ENCODE measurements around the gene POLA2. TPM values are rescaled to one million over a fixed set of nuclear protein-coding genes. Genes with fewer than 3 reads are reported as not detected.

POLA2 gene, protein sequence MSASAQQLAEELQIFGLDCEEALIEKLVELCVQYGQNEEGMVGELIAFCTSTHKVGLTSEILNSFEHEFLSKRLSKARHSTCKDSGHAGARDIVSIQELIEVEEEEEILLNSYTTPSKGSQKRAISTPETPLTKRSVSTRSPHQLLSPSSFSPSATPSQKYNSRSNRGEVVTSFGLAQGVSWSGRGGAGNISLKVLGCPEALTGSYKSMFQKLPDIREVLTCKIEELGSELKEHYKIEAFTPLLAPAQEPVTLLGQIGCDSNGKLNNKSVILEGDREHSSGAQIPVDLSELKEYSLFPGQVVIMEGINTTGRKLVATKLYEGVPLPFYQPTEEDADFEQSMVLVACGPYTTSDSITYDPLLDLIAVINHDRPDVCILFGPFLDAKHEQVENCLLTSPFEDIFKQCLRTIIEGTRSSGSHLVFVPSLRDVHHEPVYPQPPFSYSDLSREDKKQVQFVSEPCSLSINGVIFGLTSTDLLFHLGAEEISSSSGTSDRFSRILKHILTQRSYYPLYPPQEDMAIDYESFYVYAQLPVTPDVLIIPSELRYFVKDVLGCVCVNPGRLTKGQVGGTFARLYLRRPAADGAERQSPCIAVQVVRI
- total RNA-seq: 1 to 10 TPM; 7.2 to 9.1 TPM
- polyA plus RNA-seq (ENCODE audit: insufficient read length in 2 of 2): 10 to 100 TPM in 1 of 2 donors, 1 to 10 TPM in 1; 9.7 to 16.2 TPM
- long read RNA-seq, donor 1, partial matches to known transcripts: 0 of 1 reads
- long read RNA-seq, donor 1, other reads (novel, unspliced or antisense): 0 of 1 reads
- long read RNA-seq, donor 2, partial matches to known transcripts: 0 of 1 reads
- long read RNA-seq, donor 2, other reads (novel, unspliced or antisense): 0 of 1 reads
- long read RNA-seq, donor 3, partial matches to known transcripts: 0 of 3 reads
- long read RNA-seq, donor 3, other reads (novel, unspliced or antisense): 0 of 3 reads
- long read RNA-seq, donor 4: 0 reads

DNA sequence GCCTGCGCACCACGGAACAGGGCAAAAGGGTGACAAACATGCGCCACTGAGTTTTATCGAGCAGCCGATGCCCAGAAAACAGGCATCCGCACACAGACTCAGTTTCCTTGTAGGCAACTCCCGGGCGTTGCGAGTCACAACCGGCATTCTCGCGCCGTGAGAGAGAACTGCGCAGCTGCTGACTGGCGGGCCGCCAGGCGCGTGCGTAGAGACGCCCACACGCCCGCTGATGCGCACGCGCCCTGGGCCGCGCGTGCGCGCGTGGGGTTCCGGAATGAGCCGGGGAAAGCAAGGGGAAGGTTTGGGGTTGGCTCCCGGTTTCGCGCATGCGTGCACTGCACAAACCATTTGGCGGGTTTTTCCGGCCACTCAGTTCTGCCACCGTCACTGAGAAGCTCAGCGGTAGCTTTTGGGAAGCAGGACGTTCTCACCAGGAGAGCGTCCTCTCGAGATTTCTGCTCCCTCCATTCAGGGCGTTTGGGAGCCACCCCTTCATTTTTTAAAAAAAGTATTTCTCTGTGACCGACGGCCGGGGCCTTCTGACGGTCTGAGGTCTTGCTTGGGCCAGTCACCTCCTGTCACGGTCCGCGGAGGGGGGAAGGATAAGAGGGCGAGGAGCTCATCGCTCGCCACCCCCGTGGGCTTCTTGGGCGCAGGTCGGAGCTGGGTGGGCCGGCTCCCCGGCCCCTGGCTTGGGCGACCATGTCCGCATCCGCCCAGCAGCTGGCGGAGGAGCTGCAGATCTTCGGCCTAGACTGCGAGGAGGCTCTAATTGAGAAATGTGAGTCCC, at the start of gene POLA2:
Gene POLA2, plus strand, starts transcription at position 372 of the 790 bp plus-strand sequence. Its CDS starts 331 bp downstream, at position 703.
- H3K4me3 ChIP-seq (ENCODE audit: low read depth, low read length): peak within 1 kb of the TSS; percentile 82
- peak within 1 kb of the TSS; percentile 79 for H3K27ac ChIP-seq (ENCODE audit: low read depth, low read length)
- H3K9me3 ChIP-seq (ENCODE audit: control insufficient read depth, insufficient read depth, low read length): no peaks in the 10 kb centered on the region
- peak; percentile 95 to 99 (median 97) for DNase-seq (ENCODE audit: low read depth in 4 of 6, low spot score in 6 of 6)
- peaks cover 14% of the 10 kb centered on the region for H3K4me1 ChIP-seq (ENCODE audit: control insufficient read depth, insufficient read depth, low read length)
- WGBS (ENCODE audit: insufficient coverage): under 1% methylated on average over 65 of the region's 66 CpGs
- H3K36me3 ChIP-seq (ENCODE audit: control insufficient read depth, insufficient read depth, low read length): no peaks in the 10 kb centered on the region
- H3K27me3 ChIP-seq (ENCODE audit: control insufficient read depth, insufficient read depth, low read length): no peaks in the 10 kb centered on the region

- H3K36me3 ChIP-seq (ENCODE audit: control insufficient read depth, insufficient read depth, low read length): peaks cover 61% of the 10 kb centered on the region
Observed at GRCh38 chr11:65212226-65212801, 49.4 kb upstream of the POLA2 start.

GRCh38 chr11:65213322-65214211, 48.2 kb upstream of the POLA2 start:
- no peak overlapping the region for H3K27ac ChIP-seq (ENCODE audit: low read depth, low read length)
- H3K4me1 ChIP-seq (ENCODE audit: control insufficient read depth, insufficient read depth, low read length): peaks cover 3% of the 10 kb centered on the region
- H3K36me3 ChIP-seq (ENCODE audit: control insufficient read depth, insufficient read depth, low read length): peaks cover 52% of the 10 kb centered on the region
- WGBS (ENCODE audit: insufficient coverage): 46% methylated on average over 20 of the region's 26 CpGs
- H3K27me3 ChIP-seq (ENCODE audit: control insufficient read depth, insufficient read depth, low read length): no peaks in the 10 kb centered on the region
- no peak overlapping the region for H3K4me3 ChIP-seq (ENCODE audit: low read depth, low read length)
- H3K9me3 ChIP-seq (ENCODE audit: control insufficient read depth, insufficient read depth, low read length): no peaks in the 10 kb centered on the region
- peak in 1 of 6 donors; percentile 3 for DNase-seq (ENCODE audit: low read depth in 4 of 6, low spot score in 6 of 6)

More at GRCh38 chr11:65212226-65212801, 49.4 kb upstream of the POLA2 start:
- Histone ChIP-seq H3K4me3 (ENCODE audit: low read depth, low read length) (no peak overlapping the region), H3K27ac (ENCODE audit: low read depth, low read length) (no peak overlapping the region), H3K27me3 (ENCODE audit: control insufficient read depth, insufficient read depth, low read length) (no peaks in the 10 kb centered on the region), H3K4me1 (ENCODE audit: control insufficient read depth, insufficient read depth, low read length) (peaks cover 3% of the 10 kb centered on the region), H3K9me3 (ENCODE audit: control insufficient read depth, insufficient read depth, low read length) (no peaks in the 10 kb centered on the region)
- DNase-seq (ENCODE audit: low read depth in 4 of 6, low spot score in 6 of 6): no peak
- 59% methylated on average over 10 of the region's 13 CpGs for WGBS (ENCODE audit: insufficient coverage)

DNA sequence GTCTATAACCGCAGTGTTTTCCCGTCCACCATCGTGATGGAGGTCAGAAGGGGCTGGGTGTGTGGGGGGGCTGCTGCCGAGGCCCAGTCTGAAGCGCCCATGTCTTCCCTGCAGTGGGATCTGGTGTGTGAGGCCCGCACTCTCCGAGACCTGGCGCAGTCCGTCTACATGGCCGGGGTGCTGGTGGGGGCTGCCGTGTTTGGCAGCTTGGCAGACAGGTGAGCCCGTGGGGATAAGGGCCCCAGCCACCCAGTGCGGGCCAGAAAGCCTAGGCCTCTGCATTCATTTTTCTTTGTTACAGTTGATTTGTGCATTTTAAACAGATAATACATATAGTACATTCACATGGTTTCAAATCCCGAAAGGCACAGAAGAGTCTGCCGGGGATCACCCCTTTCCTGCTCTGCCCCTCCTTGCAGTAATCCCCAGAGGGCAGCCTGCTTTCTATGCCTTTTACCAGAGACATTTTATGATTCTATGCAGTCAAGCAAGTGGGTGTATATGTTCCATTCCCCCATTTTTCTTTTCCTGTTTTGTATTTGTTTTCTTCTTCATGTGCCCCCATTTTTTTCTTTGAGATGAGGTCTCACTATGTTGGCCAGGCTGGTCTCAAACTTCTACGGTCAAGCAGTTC, 47.4 kb upstream of the POLA2 start:
- Histone ChIP-seq H3K27ac (ENCODE audit: low read depth, low read length) (no peak overlapping the region), H3K4me1 (ENCODE audit: control insufficient read depth, insufficient read depth, low read length) (peaks cover 3% of the 10 kb centered on the region), H3K9me3 (ENCODE audit: control insufficient read depth, insufficient read depth, low read length) (no peaks in the 10 kb centered on the region), H3K27me3 (ENCODE audit: control insufficient read depth, insufficient read depth, low read length) (no peaks in the 10 kb centered on the region), H3K36me3 (ENCODE audit: control insufficient read depth, insufficient read depth, low read length) (peaks cover 44% of the 10 kb centered on the region), H3K4me3 (ENCODE audit: low read depth, low read length) (no peak overlapping the region)
- WGBS (ENCODE audit: insufficient coverage): 73% methylated on average over 13 of the region's 16 CpGs
- no peak for DNase-seq (ENCODE audit: low read depth in 4 of 6, low spot score in 6 of 6)

GRCh38 chr11:65215441-65216076, 46.2 kb upstream of the POLA2 start:
- Histone ChIP-seq H3K4me1 (ENCODE audit: control insufficient read depth, insufficient read depth, low read length) (peaks cover 3% of the 10 kb centered on the region), H3K27me3 (ENCODE audit: control insufficient read depth, insufficient read depth, low read length) (no peaks in the 10 kb centered on the region), H3K4me3 (ENCODE audit: low read depth, low read length) (no peak overlapping the region), H3K27ac (ENCODE audit: low read depth, low read length) (no peak overlapping the region), H3K9me3 (ENCODE audit: control insufficient read depth, insufficient read depth, low read length) (no peaks in the 10 kb centered on the region), H3K36me3 (ENCODE audit: control insufficient read depth, insufficient read depth, low read length) (peaks cover 32% of the 10 kb centered on the region)
- WGBS (ENCODE audit: insufficient coverage): 90% methylated on average over 22 of the region's 24 CpGs
- DNase-seq (ENCODE audit: low read depth in 4 of 6, low spot score in 6 of 6): no peak

GRCh38 chr11:65216830-65217229, 44.9 kb upstream of the POLA2 start:
- WGBS (ENCODE audit: insufficient coverage): 75% methylated on average over 6 of the region's 6 CpGs
- Histone ChIP-seq H3K27ac (ENCODE audit: low read depth, low read length) (no peak overlapping the region), H3K4me1 (ENCODE audit: control insufficient read depth, insufficient read depth, low read length) (peaks cover 3% of the 10 kb centered on the region), H3K4me3 (ENCODE audit: low read depth, low read length) (no peak overlapping the region), H3K27me3 (ENCODE audit: control insufficient read depth, insufficient read depth, low read length) (no peaks in the 10 kb centered on the region), H3K36me3 (ENCODE audit: control insufficient read depth, insufficient read depth, low read length) (peaks cover 22% of the 10 kb centered on the region), H3K9me3 (ENCODE audit: control insufficient read depth, insufficient read depth, low read length) (no peaks in the 10 kb centered on the region)
- DNase-seq (ENCODE audit: low read depth in 4 of 6, low spot score in 6 of 6): no peak

GRCh38 chr11:65217441-65218423, 44.0 kb upstream of the POLA2 start:
- no peak overlapping the region for H3K4me3 ChIP-seq (ENCODE audit: low read depth, low read length)
- WGBS (ENCODE audit: insufficient coverage): 81% methylated on average over 10 of the region's 19 CpGs
- H3K4me1 ChIP-seq (ENCODE audit: control insufficient read depth, insufficient read depth, low read length): peaks cover 3% of the 10 kb centered on the region
- H3K27ac ChIP-seq (ENCODE audit: low read depth, low read length): no peak overlapping the region
- no peaks in the 10 kb centered on the region for H3K9me3 ChIP-seq (ENCODE audit: control insufficient read depth, insufficient read depth, low read length)
- H3K36me3 ChIP-seq (ENCODE audit: control insufficient read depth, insufficient read depth, low read length): peaks cover 12% of the 10 kb centered on the region
- H3K27me3 ChIP-seq (ENCODE audit: control insufficient read depth, insufficient read depth, low read length): no peaks in the 10 kb centered on the region
- no peak for DNase-seq (ENCODE audit: low read depth in 4 of 6, low spot score in 6 of 6)

All from spinal cord (tissue), 10 donors.